HG03159 (cell line): ENCODE measurements around the gene C10orf120.

Experiments
- ATAC-seq: cut with Tn5 transposase; IDR thresholded peaks from one replicate; pipeline ENCODE4 v1.9.1; 2021; ENCODE audit warnings: mild to moderate bottlenecking, moderate library complexity; ENCODE audit not compliant: unreplicated experiment

The C10orf120 gene

DNA sequence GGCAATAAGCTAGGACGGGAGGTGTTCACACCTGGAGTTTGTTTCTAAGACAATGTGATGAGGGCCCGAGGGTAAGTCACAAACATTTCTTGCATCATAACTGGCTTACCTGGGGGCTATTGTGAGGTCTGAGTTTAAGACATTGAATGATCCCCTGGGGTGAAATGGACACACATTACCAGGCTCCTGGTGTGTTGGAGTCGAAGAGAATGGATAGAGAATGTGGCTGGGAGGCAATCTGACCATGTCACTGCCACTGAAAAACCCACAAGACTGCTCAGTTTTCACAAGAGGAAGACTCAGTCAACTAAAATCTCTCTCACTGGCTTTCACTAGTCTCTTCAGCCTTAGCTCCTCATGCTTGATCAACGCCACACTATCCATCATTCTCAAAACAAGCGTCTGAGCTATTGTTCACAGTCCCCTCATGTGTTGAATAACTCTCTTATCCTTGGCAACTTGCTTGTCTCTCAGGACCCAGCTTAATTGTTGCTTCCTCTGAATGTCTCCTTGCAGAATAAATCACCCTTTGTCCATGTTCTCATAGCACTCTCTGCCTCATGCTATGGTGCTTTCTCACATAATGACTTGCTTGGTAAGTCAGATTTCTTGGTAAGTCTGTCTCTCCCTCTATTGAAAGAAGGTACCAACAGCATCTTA is at the start of gene C10orf120:
C10orf120 (minus strand) TSS at position 51 of the 660 bp plus-strand sequence. CDS start 56 bp downstream, outside the sequence.
- no peak for ATAC-seq

DNA sequence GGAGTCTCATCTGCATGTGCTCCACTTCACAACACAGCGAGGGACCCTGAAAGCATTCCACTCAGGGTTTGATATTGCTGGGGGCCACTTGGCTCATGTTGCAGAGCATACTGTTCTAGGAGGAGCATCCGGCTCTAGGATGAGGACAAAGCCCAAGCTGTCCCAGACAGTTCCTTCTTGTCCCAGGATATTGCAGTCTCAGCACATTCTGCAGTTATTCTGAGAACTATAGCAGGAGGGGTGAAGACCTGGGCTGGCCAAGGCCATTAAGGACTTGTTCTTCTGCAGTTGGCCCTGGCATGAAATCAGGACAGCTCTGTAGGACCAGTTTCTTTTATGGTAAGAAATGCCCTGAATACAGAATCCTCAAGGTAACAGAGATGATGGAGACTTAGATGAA is 48.9 kb upstream of the C10orf120 start:
- no peak for ATAC-seq

DNA sequence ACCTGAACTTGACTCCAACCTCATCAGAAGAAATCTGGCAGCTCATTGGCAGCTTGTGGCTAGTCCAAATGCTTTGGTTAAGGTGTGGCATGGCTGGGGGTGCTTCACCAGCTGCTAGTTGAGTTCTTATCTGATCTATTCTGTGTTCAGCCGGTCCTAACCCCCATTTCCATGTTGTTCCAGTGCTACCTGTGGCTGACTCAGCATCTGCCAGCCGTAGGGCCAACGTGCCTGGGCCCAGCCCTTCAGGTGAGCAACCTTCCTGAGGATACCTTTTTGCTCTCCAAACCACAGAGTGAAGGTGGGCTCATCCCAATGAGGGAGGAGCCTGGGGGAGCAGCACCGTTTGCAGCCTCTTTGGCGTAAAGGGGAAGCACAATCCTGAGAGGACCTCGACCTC is 46.8 kb upstream of the C10orf120 start:
- no peak for ATAC-seq

DNA sequence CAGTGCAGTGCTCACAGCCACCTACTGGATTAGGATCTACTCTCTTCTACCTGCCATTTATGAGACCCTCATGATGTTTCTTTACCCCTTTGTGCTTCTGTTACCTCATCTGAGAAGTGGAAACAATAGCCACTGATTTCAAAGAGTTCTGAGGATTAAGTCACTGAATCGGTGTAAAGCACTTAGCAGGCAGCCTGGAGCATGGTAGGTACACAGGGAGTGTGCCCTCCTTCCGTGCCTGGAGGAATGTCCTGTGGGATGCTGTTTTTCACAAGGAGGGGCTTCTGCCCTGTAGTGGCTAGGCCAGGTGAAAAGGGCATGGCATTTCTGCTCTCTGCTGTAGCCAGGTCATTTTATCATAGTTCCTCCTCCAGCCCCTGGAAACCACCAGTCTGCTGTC is 44.6 kb upstream of the C10orf120 start:
- no peak for ATAC-seq

DNA sequence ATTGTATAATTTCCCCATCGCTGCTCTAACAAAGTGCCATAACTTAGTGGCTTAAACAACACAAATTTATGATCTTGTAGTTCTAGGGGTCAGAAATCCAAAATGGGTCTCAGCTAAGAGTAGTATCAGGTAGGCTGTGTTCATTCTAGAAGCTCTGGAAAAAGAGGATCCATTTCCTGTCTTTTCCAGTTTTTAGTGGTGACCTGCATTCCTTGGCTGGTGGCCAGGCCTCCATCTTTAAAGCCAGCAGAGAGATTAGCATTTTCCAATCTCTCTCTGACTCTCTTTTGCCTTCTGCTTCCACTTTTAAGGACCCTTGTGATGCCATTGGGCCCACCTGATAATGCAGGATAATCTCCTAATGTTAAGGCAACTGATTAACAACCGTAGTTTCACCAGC is 41.0 kb upstream of the C10orf120 start:
- no peak for ATAC-seq

DNA sequence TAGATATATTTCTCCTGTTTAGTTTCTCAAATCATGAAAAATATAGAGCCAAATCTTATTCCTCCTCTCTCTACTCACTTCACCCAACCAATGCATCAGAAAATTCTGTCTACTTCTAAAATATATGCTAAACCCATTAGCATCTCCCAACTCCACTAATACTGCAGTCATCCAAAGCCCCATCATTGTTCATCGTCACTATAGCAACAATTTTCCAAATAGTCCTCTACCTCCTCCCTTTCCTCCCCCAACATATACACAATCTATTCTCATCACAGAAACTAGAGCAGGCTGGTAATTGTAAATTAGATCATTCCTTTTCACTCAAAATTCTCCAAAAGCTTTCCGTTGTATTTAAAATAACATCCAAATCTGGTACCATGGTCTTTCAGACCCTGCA is 38.4 kb upstream of the C10orf120 start:
- ATAC-seq, result no peak

DNA sequence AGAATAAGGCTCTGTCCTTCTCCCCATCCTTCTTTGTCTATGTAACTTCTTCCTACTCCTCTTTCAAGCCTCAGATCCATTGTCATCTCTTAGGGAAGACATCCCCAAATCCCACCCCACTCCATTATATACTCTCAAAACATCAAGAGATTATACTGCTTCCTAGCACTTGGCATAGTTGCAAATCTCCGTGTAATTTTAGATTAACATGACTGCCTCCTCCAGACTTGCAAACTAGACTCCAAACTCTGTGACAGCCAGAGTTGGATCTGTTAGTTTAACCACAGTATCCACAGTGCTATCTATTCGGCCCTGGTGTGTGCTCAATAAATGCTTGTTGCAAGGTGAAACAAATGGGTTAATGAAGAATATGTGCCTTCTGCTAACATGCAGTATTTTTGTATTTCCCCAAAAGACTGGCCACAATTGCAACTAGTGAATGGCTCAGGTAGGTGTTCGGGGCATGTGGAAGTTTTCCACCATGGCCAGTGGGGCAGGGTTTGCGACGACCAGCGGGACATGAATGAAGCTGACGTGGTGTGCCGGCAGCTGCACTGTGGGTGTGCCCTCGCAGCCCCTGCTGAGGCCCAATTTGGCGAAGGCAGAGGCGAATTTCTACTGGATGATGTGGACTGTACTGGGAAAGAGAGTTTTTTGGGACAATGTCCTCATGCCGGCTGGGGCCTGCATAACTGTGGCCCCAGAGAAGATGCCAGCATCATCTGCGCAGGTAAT is 34.5 kb upstream of the C10orf120 start:
- ATAC-seq, result no peak

DNA sequence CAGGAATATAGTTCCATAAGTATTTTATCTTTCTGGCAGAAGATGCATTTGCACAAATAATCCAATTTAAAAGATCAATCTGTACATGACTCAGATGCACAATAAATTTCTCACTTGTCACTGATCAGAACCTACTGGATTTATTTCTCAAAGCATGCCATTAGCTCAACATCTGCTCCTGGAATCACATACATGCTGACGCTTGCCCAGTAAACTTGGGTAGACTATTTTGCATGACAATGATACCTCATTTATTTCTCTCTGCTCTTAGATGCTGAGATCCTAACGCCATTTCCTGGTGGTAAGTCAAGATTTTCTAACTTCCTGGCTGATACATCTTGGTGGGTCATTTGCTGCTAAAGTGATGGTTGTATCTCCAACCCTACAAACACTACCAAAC is 33.8 kb upstream of the C10orf120 start:
- no peak for ATAC-seq

DNA sequence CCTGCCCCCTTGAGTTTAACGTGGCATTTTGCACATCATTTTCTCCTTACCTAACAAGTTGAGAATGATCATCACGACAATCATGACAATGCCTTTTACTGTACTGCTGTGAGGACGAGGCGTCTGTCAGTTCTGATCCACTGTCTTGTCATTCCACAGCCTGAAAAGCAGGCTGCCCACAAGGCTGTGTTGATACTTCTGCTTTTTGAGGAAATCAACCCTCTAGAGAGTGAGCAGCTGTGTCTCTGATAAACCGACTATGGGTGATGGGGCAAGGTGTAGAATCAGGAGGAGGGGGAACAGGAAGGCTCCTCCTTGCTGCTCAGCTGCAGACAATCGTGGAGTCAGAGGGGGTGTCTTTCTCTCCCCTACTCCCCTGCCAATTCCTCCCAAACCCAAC is 30.6 kb upstream of the C10orf120 start:
- no peak for ATAC-seq

DNA sequence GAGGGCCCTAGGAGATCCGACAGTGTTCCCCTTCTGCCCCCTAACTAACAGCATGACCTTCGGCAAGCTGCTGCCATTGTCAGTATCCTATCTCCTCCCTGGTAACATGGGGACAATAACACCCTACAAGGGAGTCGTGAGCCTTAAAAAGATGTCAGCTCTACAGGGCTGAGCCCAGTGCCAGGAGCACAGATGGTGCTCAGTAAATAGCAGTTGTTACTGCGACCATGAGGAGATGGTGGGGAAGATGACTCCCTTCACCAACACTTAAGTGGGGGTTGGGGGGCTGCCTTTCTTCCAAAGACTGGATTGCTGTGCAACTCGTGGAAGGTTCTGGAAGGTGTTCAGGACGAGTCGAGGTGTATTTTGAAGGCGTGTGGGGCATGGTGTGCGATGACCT is 29.5 kb upstream of the C10orf120 start:
- no peak for ATAC-seq

DNA sequence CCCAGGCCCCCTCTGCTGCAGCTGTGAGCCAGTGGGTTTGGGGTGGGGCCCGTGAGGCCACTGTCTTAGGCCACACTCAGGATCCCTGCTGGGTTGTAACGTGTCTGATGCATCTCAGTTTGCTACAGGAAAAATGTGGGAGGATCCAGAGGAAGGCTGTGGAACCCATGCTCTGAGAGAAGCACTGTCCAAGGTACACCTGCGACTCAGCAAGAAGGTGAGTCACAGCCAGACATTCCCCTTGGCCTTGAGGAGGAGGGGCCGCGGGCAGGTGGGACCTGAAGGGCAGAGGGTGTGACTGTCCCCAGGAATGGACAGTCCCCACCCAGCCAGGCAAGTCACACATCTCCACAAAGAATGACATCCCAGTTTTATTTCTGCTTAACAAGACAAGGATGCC is 27.8 kb upstream of the C10orf120 start:
- no peak for ATAC-seq

DNA sequence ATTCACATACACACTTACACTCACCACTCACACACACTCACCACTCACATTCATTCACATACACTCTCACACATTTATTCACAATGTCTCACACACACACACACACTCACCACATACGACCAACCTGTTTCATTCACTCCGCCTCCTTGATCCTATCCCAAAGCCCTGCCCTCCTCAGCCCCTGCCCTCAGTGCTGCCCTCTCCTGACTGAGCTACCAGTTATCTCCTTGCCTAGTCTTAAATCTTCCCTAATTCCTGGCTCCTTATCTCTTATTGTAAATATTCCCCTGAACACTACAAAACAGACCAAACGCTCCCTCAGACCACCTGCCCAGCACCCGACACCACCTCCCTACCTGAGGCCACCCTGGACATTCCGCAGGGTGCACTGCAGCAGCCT is 26.1 kb upstream of the C10orf120 start:
- ATAC-seq, result no peak

DNA sequence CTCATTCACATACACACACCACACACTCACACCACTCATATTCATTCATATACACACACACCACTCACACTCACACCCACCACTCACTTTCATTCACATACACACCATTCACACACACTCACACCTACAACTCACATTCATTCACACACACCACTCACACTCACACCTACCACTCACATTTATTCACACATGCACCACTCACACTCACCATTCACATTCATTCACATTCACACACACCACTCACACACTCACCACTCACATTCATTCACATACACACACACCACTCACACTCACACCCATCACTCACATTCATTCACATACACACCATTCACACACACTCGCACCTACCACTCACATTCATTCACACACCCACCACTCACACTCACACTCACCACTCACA is 25.4 kb upstream of the C10orf120 start:
- no peak for ATAC-seq

DNA sequence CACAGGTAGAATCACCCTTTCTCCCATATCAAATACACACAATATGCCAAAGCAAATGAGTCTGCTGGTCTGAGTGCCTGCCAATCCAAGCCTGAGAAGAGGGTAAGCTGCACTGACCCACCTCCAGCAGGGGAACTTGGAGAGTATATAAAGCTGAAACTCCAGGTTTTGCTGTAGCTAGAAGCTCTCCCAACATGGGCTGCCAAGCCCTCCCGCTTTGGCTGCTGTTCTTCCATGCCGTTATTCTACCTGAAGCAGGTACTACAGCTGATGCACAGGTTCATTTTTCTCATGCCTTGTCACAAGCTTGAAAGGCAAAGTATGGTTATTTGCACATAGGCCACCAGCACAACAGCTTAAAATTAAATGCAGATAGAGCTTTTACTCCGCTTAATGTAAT is 21.5 kb upstream of the C10orf120 start:
- no peak for ATAC-seq

DNA sequence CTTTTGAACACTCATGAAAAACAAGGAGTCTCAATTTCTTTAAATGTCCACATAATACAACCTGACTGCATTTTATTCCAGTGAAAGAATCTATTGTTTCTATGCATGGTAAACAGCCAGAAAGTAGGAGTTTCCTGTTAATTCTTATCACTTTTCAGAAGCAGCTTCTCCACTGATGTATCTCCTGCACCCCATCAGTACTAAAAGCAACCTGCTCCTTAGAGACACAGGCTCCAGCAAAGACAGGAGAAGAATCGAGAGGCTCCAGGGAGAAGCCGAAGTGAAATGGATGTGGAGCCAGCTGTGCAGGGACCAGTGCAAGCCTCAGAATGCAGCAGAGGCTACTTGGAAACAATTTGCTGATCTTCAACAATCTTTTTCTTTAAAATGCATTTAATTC is 16.4 kb upstream of the C10orf120 start:
- no peak for ATAC-seq

DNA sequence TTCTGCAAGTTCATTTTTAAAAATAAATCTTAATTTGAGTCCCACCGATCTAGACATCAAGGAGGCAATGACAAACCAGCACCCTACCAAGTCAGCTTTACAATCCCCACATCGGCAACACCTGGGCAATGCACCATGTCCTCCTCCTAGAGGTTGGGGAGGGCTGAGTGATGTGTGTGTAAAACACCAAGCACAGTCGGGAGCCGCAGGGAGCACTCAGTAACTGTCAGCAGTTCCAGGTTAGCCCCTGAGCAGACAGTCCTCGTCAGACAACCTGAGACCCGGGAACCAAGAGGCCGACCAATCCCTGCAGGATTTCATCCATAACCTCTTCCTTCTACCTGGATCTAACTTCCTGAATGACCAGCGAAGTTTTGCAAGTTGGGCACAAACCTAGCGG is 15.9 kb upstream of the C10orf120 start:
- ATAC-seq, result no peak

DNA sequence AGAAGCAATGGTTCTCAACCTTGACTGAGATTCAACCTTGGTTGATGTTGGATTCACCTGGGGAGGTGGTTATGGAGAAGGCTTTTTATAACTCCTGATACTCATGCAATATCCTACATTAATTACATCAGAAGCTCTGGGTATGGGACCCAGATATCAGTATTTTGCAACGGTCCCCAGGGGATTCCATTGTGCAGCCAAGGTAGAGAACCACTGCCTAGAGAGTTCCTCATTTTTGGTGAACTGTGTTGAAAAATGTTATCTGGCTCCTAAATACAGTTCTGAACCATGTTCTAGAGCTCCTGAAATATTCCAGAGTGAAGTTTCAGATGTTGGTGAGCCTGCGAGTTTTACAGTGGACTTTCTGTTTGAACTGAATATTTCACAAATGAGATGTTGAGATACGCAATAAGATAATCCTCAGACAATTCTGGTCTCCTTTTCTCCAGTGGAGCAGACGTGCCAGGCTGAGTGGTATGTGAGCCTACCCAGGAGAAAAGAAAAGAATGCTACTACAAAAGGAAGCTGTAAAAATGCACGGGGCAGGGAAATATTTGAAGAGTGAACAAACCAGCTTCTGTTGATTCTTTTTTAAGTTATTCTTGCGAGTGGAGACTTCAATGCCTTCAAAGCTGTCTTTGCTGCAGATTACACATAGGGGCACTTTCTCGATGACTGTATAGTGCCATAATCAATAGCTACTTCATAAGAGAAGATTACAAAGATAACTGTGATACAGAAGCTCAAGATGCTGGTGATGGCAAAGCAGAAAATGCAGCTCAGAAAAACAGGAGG is 13.6 kb upstream of the C10orf120 start:
- no peak for ATAC-seq

DNA sequence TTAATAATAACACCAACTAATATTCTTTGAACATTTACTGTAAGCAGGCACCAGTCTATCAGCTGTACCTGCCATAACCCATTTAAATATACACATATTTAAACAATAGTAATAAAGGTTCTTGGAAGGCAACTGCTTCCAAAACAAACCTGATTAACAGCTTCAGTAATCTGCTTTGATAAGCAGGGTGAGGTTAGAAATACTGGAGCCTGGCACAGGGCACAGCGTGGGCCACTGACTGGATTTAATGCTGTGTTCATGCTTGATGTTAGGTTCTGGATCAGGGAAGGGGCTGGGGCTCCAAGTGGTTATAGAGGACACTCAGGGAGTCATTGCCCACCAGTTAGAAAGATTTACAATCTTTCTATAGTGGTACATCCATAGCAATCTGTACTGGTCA is 10.9 kb upstream of the C10orf120 start:
- no peak for ATAC-seq

DNA sequence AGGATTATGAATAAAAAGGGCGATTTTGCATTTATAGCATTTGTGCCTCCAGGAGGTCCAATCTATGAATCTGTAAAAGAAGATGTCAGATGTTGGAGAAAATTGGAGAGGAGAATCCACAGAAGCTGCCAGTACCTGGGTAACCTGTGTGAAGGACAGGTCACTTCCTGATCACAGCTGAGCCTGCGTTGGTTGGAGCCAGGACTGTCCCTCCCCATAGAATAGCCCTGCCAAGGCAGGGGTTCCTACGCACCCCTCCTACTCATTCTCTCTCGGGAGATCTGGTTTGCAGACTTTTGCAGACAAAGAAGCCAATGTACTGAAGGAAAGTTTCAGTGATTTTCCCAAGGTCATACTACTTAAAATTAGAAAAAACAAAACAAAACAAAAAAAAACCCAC is 10.3 kb upstream of the C10orf120 start:
- no peak for ATAC-seq

DNA sequence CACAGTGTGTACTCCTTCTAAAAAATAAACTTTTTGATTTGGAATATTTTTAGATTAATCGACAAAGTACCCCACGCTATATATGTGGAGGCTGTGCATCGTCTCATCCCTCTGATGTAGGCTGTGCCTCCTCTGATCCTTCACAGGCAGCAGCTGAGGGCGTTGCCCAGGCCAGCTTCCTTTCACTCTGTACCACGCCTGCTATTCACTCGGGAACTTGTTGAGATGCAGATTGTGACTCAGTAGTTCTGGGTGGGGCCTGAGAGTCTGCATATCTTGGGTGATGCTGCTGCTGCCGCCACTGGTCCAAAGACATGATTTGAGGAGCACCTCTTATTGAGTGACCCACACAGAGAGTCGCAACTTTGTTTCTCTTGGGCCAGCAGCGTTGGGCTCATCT is 7.9 kb upstream of the C10orf120 start:
- ATAC-seq, result no peak

DNA sequence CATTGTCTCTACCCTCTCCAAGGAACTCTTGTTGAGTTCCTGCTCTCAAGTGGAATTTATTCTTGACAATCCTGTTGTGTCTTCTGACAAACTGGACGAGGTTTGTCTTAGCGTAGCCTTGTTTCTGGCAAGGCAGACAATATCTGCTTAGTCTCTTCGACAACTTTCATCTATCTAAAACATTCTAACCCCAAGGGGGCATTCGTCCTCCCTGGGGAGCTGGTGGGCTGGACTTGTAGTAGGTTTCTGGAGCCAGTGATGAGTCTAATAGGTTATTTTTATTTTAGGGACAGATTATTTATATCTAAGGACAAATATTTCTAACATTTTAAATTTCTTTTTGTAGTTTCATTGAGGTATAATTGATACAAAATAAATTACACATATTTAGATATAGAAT is 7.3 kb upstream of the C10orf120 start:
- ATAC-seq, result no peak

DNA sequence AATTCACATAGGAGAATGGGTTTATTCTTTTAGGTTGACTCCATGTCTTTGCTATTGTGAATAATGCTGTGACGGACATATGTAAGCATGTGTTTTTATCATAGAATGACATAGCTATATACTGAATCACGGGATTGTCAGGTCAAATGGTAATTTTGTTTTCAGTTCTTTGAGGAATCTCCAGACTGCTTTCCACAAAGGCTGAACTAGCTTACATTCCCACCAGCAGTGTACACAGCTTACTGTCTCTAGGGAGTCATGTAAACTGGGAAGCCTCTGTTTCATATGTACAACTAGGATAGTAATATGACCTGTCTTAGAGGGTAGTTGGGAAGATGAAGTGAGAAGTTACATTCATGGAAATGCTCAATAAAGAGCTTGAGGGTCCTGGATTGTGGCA is 6.8 kb upstream of the C10orf120 start:
- ATAC-seq, result no peak
